GM08714 (cell line): ENCODE results near the gene MTHFD1L.
"Not testable (repeated sequence)": the region's sequence is repeated elsewhere in the genome, so short reads cannot be mapped to it uniquely, and the experiment has no call there.

Source experiments
- H3K4me3 ChIP-seq: fragments of 200-500 bp; sonication (Bioruptor generic); 2 replicates; pipeline ENCODE4 v1.5.1; 2014; ENCODE audit warnings: mild to moderate bottlenecking, low read length, inconsistent platforms
- ZNF274 ChIP-seq: IDR thresholded peaks from 2 replicates; pipeline ENCODE4 v1.6.1; 2012; ENCODE audit warnings: mild to moderate bottlenecking, low read depth, low read length

The MTHFD1L gene

GRCh38 chr6:151119823-151120524, 254.5 kb downstream of the MTHFD1L start:
- TF ChIP-seq ZNF274 = no peak
- no peak overlapping the region for H3K4me3 ChIP-seq

GRCh38 chr6:151121900-151122299, 256.4 kb downstream of the MTHFD1L start:
- no peak overlapping the region for H3K4me3 ChIP-seq
- TF ChIP-seq ZNF274 = no peak

GRCh38 chr6:151123641-151124040, 258.1 kb downstream of the MTHFD1L start:
- not testable (repeated sequence) for H3K4me3 ChIP-seq

- not testable (repeated sequence) for H3K4me3 ChIP-seq
Observed at GRCh38 chr6:151125242-151125641, 259.7 kb downstream of the MTHFD1L start.

- H3K4me3 ChIP-seq = not testable (repeated sequence)
Observed at GRCh38 chr6:151125651-151126416, 260.3 kb downstream of the MTHFD1L start.

- H3K4me3 ChIP-seq = not testable (repeated sequence)
Observed at GRCh38 chr6:151126417-151126724, 260.9 kb downstream of the MTHFD1L start.

- not testable (repeated sequence) for H3K4me3 ChIP-seq
Observed at GRCh38 chr6:151127133-151127798, 261.8 kb downstream of the MTHFD1L start.

- no peak for TF ChIP-seq ZNF274
- no peak overlapping the region for H3K4me3 ChIP-seq
Observed at GRCh38 chr6:151128763-151129370, 263.4 kb downstream of the MTHFD1L start.

GRCh38 chr6:151130329-151130728, 264.8 kb downstream of the MTHFD1L start:
- no peak for TF ChIP-seq ZNF274
- H3K4me3 ChIP-seq = no peak overlapping the region

GRCh38 chr6:151131324-151132007, 266.0 kb downstream of the MTHFD1L start:
- TF ChIP-seq ZNF274 = no peak

GRCh38 chr6:151136141-151136755, 270.7 kb downstream of the MTHFD1L start:
- H3K4me3 ChIP-seq = no peak overlapping the region
- TF ChIP-seq ZNF274 = no peak

More at GRCh38 chr6:151131324-151132007, 266.0 kb downstream of the MTHFD1L start:
- no peak overlapping the region for H3K4me3 ChIP-seq

- H3K4me3 ChIP-seq = no peak overlapping the region
Observed at GRCh38 chr6:151137542-151137941, 272.0 kb downstream of the MTHFD1L start.

GRCh38 chr6:151139524-151139923, 274.0 kb downstream of the MTHFD1L start:
- H3K4me3 ChIP-seq = no peak overlapping the region
- no peak for TF ChIP-seq ZNF274

More at GRCh38 chr6:151137542-151137941, 272.0 kb downstream of the MTHFD1L start:
- TF ChIP-seq ZNF274 = no peak

GRCh38 chr6:151140767-151141166, 275.3 kb downstream of the MTHFD1L start:
- no peak overlapping the region for H3K4me3 ChIP-seq
- TF ChIP-seq ZNF274 = no peak

GRCh38 chr6:151141685-151142084, 276.2 kb downstream of the MTHFD1L start:
- TF ChIP-seq ZNF274 = no peak
- no peak overlapping the region for H3K4me3 ChIP-seq
